A673 (cell line): ENCODE measurements around the gene OR10J4. TPM values are rescaled to one million over a fixed set of nuclear protein-coding genes. Genes with fewer than 3 reads are reported as not detected.

Experiments
- Bru-seq: library from RNA; stranded (reverse); fragments of 400-500 nt; gene quantifications from one replicate; lab custom pipeline; 2021; lab: Mats Ljungman, UMichigan
- BruChase-seq, 2 experiments: library from RNA; stranded (reverse); fragments of 400-500 nt; gene quantifications; one replicate each; lab custom pipeline; 2021; lab: Mats Ljungman, UMichigan
- BruUV-seq: library from RNA; stranded (reverse); fragments of 400-500 nt; replicated peaks from 2 replicates; lab custom pipeline; 2021; lab: Mats Ljungman, UMichigan
- CTCF ChIA-PET: fragments of 300-600 bp; sonication (Branson Sonifier 250); formaldehyde crosslinking; loops from one replicate; lab custom pipeline; 2022; ENCODE audit warnings: antibody characterized with exemption; lab: Charles Lee
- POLR2A ChIA-PET: fragments of 300-600 bp; sonication (Branson Sonifier 250); formaldehyde crosslinking; loops from one replicate; lab custom pipeline; 2022; ENCODE audit warnings: antibody characterized with exemption; ENCODE audit not compliant: low non-redundant PET; lab: Charles Lee
- DNase-seq: peaks from one replicate; pipeline ENCODE4 v3.0.0-alpha.2; 2015; ENCODE audit warnings: low spot score
- H3K27ac ChIP-seq: fragments of 200-600 bp; sonication (generic); 2 replicates; pipeline ENCODE4 v1.5.1; 2016; ENCODE audit warnings: mixed run types, low read depth, mild to moderate bottlenecking, mixed read lengths, antibody characterized with exemption, low read length; ENCODE audit not compliant: poor library complexity, severe bottlenecking
- H3K27me3 ChIP-seq: fragments of 200-600 bp; sonication (generic); replicated peaks from 2 replicates; pipeline ENCODE4 v1.6.1; 2017; ENCODE audit warnings: mixed run types, low read depth, mild to moderate bottlenecking, mixed read lengths, antibody characterized with exemption, low read length; ENCODE audit not compliant: insufficient read depth, poor library complexity
- H3K36me3 ChIP-seq: fragments of 200-600 bp; sonication (generic); 2 replicates; pipeline ENCODE4 v1.6.1; 2016; ENCODE audit warnings: mixed run types, mild to moderate bottlenecking, mixed read lengths, antibody characterized with exemption, low read length; ENCODE audit not compliant: insufficient read depth, poor library complexity, severe bottlenecking
- H3K4me1 ChIP-seq: fragments of 200-600 bp; sonication (generic); 2 replicates; pipeline ENCODE4 v1.6.1; 2017; ENCODE audit warnings: mixed run types, mild to moderate bottlenecking, mixed read lengths, antibody characterized with exemption, low read length; ENCODE audit not compliant: insufficient read depth, poor library complexity, severe bottlenecking
- H3K4me3 ChIP-seq: fragments of 200-600 bp; sonication (generic); 2 replicates; pipeline ENCODE4 v1.5.1; 2016; ENCODE audit warnings: low read depth, mixed run types, mild to moderate bottlenecking, mixed read lengths, low read length; ENCODE audit not compliant: poor library complexity, severe bottlenecking
- H3K9me3 ChIP-seq: fragments of 200-600 bp; sonication (generic); 2 replicates; pipeline ENCODE4 v1.6.1; 2016; ENCODE audit warnings: mixed run types, low read depth, mild to moderate bottlenecking, mixed read lengths, antibody characterized with exemption, low read length; ENCODE audit not compliant: poor library complexity, severe bottlenecking
- CTCF ChIP-seq: fragments of 300-800, 200-600 bp; sonication (generic); conservative IDR thresholded peaks from 2 replicates; pipeline ENCODE4 v1.5.1; 2017; ENCODE audit warnings: low read depth, mild to moderate bottlenecking, antibody characterized with exemption, low read length, moderate library complexity, mixed read lengths
- EZH2 ChIP-seq: fragments of 200-600 bp; sonication (generic); IDR thresholded peaks from 2 replicates; pipeline ENCODE4 v1.6.1; 2017; ENCODE audit warnings: borderline replicate concordance, low read depth, mild to moderate bottlenecking, mixed read lengths, antibody characterized with exemption, low read length; ENCODE audit not compliant: poor library complexity, severe bottlenecking
- intact Hi-C: fragments of 100-400 bp; cut with micrococcal nuclease; formaldehyde crosslinking; loops from one replicate; pipeline ENCODE4 v1.10.0; 2022; ENCODE audit not compliant: unreplicated experiment
- long read RNA-seq: library from polyadenylated mRNA; stranded (forward); transcript quantifications from one replicate; pipeline ENCODE4 v2.0.0, GENCODE V29; 2022
- total RNA-seq: library from RNA; stranded (reverse); gene quantifications from 2 replicates; pipeline ENCODE4 v1.2.3, GENCODE V29; 2021

OR10J4 gene
- total RNA-seq: not detected in 2 replicates
- Bru-seq, nascent RNA: not detected
- BruChase-seq, experiment 1, labeled RNA remaining after a 2-hour chase: not detected
- not detected for BruChase-seq, experiment 2, labeled RNA remaining after a 6-hour chase
- long read RNA-seq: 0 reads

DNA sequence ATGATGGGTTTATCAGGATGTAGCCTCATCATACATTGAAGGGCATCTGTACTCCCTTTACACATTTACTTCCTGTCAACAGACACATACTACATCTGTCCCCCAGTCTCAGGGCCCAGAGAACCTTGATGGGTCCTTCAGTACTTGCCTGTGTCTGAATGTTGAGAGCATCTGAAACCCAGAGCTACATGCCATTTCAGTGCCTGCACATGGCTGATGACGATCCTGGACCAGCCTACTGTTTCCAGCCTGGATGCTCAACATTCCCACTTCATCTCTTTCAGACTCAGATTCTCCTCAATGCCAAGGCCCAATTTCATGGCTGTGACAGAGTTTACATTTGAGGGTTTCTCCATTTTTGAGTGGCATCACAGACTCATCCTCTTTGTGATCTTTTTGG, at the start of gene OR10J4:
Gene OR10J4 (plus strand): TSS at position 301 of the 400 bp plus-strand sequence.
- TF ChIP-seq EZH2 (no peak), CTCF (no peak)
- no peaks in the 10 kb centered on the region for H3K36me3 ChIP-seq
- H3K9me3 ChIP-seq: no peaks in the 10 kb centered on the region
- H3K27me3 ChIP-seq: peaks cover 35% of the 10 kb centered on the region
- DNase-seq: no peak
- ChIA-PET CTCF (no interaction called here), POLR2A (interaction anchor here (0.6 kb wide), 1 partner anchor 10 kb away, joined by 3 read pairs; no protein-coding TSS in a partner anchor)
- intact Hi-C loops: no loop called here
- no peaks in the 10 kb centered on the region for H3K4me1 ChIP-seq
- H3K27ac ChIP-seq: no peak within 1 kb of the TSS
- H3K4me3 ChIP-seq: no peak within 1 kb of the TSS
- no TSS peak for BruUV-seq

GRCh38 chr1:159406821-159407220, 25.2 kb upstream of the OR10J4 start:
- H3K4me1 ChIP-seq: no peaks in the 10 kb centered on the region
- H3K27me3 ChIP-seq: no peaks in the 10 kb centered on the region
- no peaks in the 10 kb centered on the region for H3K36me3 ChIP-seq
- CTCF ChIA-PET: no interaction called here
- no peak for DNase-seq
- no peaks in the 10 kb centered on the region for H3K9me3 ChIP-seq
- no TSS peak for BruUV-seq
- TF ChIP-seq CTCF: no peak
- no peak for TF ChIP-seq EZH2
- H3K4me3 ChIP-seq: no peak overlapping the region
- intact Hi-C loops: no loop called here
- no peak overlapping the region for H3K27ac ChIP-seq
- POLR2A ChIA-PET: no interaction called here

DNA sequence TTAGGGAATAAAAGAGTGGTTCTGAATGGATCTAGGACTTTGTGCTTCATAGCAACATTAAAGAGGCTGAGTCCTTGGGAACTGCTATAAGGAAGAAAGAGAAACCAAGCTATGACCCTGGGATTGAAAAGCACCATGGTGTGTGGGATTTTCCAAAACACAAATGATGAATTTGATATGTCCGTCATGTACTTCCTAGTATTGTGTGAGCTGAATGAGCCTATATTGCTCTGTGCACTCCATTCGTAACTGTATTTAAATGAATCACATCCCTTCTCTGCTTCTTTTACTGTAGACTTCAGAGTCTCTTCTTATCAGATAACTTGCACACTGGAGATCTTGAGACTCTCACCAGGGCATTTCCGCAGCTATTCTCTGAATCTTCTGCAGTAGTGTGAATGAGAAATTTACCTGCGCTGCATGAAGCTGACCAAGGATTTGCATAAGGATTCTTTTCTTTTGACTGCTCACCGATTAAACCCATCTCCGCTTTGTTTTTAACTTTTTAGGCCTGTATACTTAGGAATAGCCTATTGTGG, 23.1 kb upstream of the OR10J4 start:
- H3K4me1 ChIP-seq: no peaks in the 10 kb centered on the region
- ChIA-PET POLR2A (interaction anchor here (0.6 kb wide), 1 partner anchor 68 kb away, joined by 3 read pairs; no protein-coding TSS in a partner anchor), CTCF (no interaction called here)
- TF ChIP-seq EZH2: no peak
- no peak for TF ChIP-seq CTCF
- H3K9me3 ChIP-seq: no peaks in the 10 kb centered on the region
- H3K36me3 ChIP-seq: no peaks in the 10 kb centered on the region
- no peaks in the 10 kb centered on the region for H3K27me3 ChIP-seq
- H3K4me3 ChIP-seq: no peak overlapping the region
- BruUV-seq: no TSS peak
- intact Hi-C loops: no loop called here
- DNase-seq: no peak
- H3K27ac ChIP-seq: no peak overlapping the region
